ENCODE data around the gene DNAJB2. TPM values are rescaled to one million over a fixed set of nuclear protein-coding genes. Genes with fewer than 3 reads are reported as not detected.
A peak's percentile ranks its signal among the peaks of the same experiment; 100 is the strongest.

Gene DNAJB2
- total RNA-seq, 3 donors from 2014 or later (not counting 1 experiment from before 2014, with no cell fraction given) = 70.3 to 108 (median 98.3) TPM

DNA sequence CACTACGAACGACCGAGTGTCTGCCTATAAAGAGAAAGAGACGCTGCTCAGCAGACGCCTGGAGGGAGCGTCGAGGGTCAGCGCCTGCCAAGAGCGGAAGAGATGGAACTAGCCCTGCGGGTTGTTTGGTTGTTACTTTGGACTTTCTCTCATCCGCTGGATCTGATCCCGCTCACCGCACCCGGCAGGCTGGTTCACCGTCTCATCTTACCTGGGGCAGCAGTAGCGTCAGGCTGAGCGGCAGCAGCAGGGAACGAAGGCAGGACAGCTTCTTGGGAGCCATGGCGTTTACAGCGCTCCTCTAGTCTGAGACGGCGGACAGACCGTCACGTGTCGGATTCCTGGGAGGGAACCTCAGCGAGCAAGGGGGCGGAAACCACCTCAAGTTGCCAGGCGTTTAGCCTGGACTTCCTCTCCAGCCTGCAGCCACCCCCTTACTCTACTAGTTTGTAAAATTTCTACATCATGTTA is 35.8 kb upstream of the DNAJB2 start:
- DNase-seq (no peak), ATAC-seq (no peak)
- no peaks in the 10 kb centered on the region for H3K9me3 ChIP-seq (ENCODE audit: control insufficient read depth, insufficient read depth, low read length)
- peaks cover 33% of the 10 kb centered on the region for H3K4me1 ChIP-seq (ENCODE audit: control insufficient read depth, insufficient read depth, low read length)
- no peak overlapping the region for H3K27ac ChIP-seq (ENCODE audit: low read length)
- WGBS (ENCODE audit: insufficient coverage) = 58% methylated on average over 28 of the region's 28 CpGs
- Mint-ChIP-seq H3K4me1 (peaks cover 25 to 40% of the 10 kb centered on the region in 2 donors), H3K36me3 (no peaks in the 10 kb centered on the region), H3K9me3 (no peaks in the 10 kb centered on the region), H3K27me3 (ENCODE audit: low read depth in 2 of 2) (no peaks in the 10 kb centered on the region), H3K4me3 (peak overlapping the region; percentile 35), H3K27ac (peak overlapping the region; percentile 46 to 98)
- TF ChIP-seq, protein P1, sequence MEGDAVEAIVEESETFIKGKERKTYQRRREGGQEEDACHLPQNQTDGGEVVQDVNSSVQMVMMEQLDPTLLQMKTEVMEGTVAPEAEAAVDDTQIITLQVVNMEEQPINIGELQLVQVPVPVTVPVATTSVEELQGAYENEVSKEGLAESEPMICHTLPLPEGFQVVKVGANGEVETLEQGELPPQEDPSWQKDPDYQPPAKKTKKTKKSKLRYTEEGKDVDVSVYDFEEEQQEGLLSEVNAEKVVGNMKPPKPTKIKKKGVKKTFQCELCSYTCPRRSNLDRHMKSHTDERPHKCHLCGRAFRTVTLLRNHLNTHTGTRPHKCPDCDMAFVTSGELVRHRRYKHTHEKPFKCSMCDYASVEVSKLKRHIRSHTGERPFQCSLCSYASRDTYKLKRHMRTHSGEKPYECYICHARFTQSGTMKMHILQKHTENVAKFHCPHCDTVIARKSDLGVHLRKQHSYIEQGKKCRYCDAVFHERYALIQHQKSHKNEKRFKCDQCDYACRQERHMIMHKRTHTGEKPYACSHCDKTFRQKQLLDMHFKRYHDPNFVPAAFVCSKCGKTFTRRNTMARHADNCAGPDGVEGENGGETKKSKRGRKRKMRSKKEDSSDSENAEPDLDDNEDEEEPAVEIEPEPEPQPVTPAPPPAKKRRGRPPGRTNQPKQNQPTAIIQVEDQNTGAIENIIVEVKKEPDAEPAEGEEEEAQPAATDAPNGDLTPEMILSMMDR (IDR thresholded peaks at IDR 0.05) = no peak
- intact Hi-C loops (cut with micrococcal nuclease) = no loop called here
- H3K27me3 ChIP-seq (ENCODE audit: control insufficient read depth, insufficient read depth, low read length) = no peaks in the 10 kb centered on the region
- peaks cover 6% of the 10 kb centered on the region for H3K36me3 ChIP-seq (ENCODE audit: control insufficient read depth, insufficient read depth, low read length)
- H3K4me3 ChIP-seq (ENCODE audit: low read length) = no peak overlapping the region

DNA sequence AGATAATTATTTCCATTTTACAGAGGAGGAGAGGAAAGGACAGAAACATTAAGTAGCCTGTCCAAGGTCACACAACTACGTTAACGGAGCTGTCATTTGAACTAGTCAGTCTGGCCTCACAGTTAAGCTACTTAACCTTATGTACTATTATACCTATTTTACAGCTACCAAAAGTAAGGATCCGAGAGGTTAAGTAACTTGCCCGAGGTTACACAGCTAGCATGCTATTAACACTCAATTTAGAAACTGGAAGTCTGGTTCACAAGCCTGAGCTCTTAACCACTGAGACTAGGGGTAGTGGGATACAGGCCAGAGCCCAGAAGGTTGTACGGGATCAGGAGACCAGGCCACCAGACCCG is 34.4 kb upstream of the DNAJB2 start:
- intact Hi-C loops (cut with micrococcal nuclease) = loop anchor here (1.0 to 2.0 kb wide), 2 partner anchors 9 to 16 kb away; partner anchors contain the start of genes ANKZF1, ATG9A, TUBA4A and TUBA4B

DNA sequence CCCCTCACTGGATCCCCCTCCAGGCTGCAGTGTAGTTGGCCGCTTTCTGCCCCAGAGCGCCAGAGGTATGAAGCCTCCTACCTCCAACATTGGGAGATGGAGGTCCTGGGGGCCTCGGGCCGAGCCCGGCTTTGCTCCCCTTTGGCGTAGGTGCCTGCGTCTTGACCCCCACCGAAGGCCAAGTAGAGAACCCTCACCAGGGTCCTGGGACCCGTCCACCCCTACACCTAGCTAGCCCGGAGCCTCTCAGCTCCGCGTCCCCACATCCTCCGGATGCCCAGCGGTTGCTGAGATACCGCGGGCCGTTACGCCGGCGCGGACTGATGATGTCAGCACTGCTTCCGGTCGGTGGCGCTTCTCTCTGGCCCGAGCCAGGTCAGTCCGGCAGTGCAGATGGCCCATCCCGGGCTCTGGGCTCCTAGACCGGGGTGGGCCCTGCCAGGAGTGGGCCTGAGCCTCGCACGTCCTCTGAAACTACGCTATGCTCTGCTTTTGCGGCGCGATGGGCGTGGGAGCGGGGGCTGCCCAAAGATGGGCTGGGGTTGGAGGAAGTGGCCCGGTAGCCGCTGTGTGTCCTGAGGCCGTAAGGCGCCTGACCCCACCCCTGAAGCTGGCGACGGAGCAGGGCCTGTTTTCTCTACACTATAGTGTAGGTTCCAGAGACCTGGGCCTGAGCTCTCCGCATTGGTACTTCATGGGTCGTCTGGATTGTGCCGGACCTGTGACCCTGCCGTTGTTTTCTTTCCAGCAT is 33.8 kb upstream of the DNAJB2 start, which contains the start of the genes GLB1L and STK16:
Gene GLB1L, minus strand, starts transcription at position 297 of the 751 bp plus-strand sequence. CDS start 1,871 bp downstream, outside the sequence.
Gene STK16, plus strand, starts transcription at position 332 of the 751 bp plus-strand sequence. CDS start 521 bp downstream, outside the sequence.
- DNase-seq = peak; percentile 93 to 94
- Histone ChIP-seq H3K9me3 (ENCODE audit: control insufficient read depth, insufficient read depth, low read length) (no peaks in the 10 kb centered on the region), H3K27ac (ENCODE audit: low read length) (peak within 1 kb of the TSS; percentile 97), H3K27me3 (ENCODE audit: control insufficient read depth, insufficient read depth, low read length) (no peaks in the 10 kb centered on the region), H3K36me3 (ENCODE audit: control insufficient read depth, insufficient read depth, low read length) (peaks cover 24% of the 10 kb centered on the region), H3K4me1 (ENCODE audit: control insufficient read depth, insufficient read depth, low read length) (peaks cover 53% of the 10 kb centered on the region), H3K4me3 (ENCODE audit: low read length) (peak within 1 kb of the TSS; percentile 96)
- no peaks in the 10 kb centered on the region for H3K36me3 Mint-ChIP-seq
- ATAC-seq = peak; percentile 76 to 90 (median 84)
- under 1% methylated on average over 46 of the region's 46 CpGs for WGBS (ENCODE audit: insufficient coverage)
- peak within 1 kb of the TSS; percentile 94 for H3K4me3 Mint-ChIP-seq
- H3K4me1 Mint-ChIP-seq = peaks cover 45 to 60% of the 10 kb centered on the region in 2 donors
- peak within 1 kb of the TSS; percentile 86 to 98 for H3K27ac Mint-ChIP-seq
- intact Hi-C loops (cut with micrococcal nuclease) = loop anchor here (1.0 to 2.0 kb wide), 2 partner anchors 8 to 17 kb away; partner anchors contain the start of genes ANKZF1, ATG9A, TUBA4A and TUBA4B
- no peaks in the 10 kb centered on the region for H3K9me3 Mint-ChIP-seq
- TF ChIP-seq, protein P1 (IDR thresholded peaks at IDR 0.05) = no peak
- no peaks in the 10 kb centered on the region for H3K27me3 Mint-ChIP-seq (ENCODE audit: low read depth in 2 of 2)

More for the DNA sequence above, 34.4 kb upstream of the DNAJB2 start:
- H3K9me3 ChIP-seq (ENCODE audit: control insufficient read depth, insufficient read depth, low read length) = no peaks in the 10 kb centered on the region
- DNase-seq = no peak
- peaks cover 18% of the 10 kb centered on the region for H3K36me3 ChIP-seq (ENCODE audit: control insufficient read depth, insufficient read depth, low read length)
- ATAC-seq = no peak
- Mint-ChIP-seq H3K4me1 (peaks cover 39 to 55% of the 10 kb centered on the region in 2 donors), H3K4me3 (peak overlapping the region; percentile 94), H3K27ac (peak overlapping the region; percentile 86 to 98), H3K27me3 (ENCODE audit: low read depth in 2 of 2) (no peaks in the 10 kb centered on the region), H3K9me3 (no peaks in the 10 kb centered on the region), H3K36me3 (no peaks in the 10 kb centered on the region)
- H3K27me3 ChIP-seq (ENCODE audit: control insufficient read depth, insufficient read depth, low read length) = no peaks in the 10 kb centered on the region
- H3K27ac ChIP-seq (ENCODE audit: low read length) = peak overlapping the region; percentile 97
- TF ChIP-seq, protein P1 (IDR thresholded peaks at IDR 0.05) = no peak
- H3K4me1 ChIP-seq (ENCODE audit: control insufficient read depth, insufficient read depth, low read length) = peaks cover 47% of the 10 kb centered on the region
- peak overlapping the region; percentile 96 for H3K4me3 ChIP-seq (ENCODE audit: low read length)
- WGBS (ENCODE audit: insufficient coverage) = 32% methylated on average over 6 of the region's 6 CpGs
